ENCODE results near the gene COPS6.

COPS6 gene

GRCh38 chr7:100066953-100067352, 21.8 kb upstream of the COPS6 start:
- peaks cover 12% of the 10 kb centered on the region for H3K9me3 Mint-ChIP-seq
- peaks cover 52% of the 10 kb centered on the region for H3K36me3 Mint-ChIP-seq (ENCODE audit: low read depth)
- no peak overlapping the region for H3K27ac Mint-ChIP-seq
- H3K27me3 Mint-ChIP-seq = no peaks in the 10 kb centered on the region
- DNase-seq = no peak
- ATAC-seq = no peak
- no peaks in the 10 kb centered on the region for H3K4me1 Mint-ChIP-seq
- H3K4me3 Mint-ChIP-seq = no peak overlapping the region

GRCh38 chr7:100069991-100070390, 18.8 kb upstream of the COPS6 start:
- Mint-ChIP-seq H3K27me3 (no peaks in the 10 kb centered on the region), H3K36me3 (ENCODE audit: low read depth) (peaks cover 71% of the 10 kb centered on the region), H3K4me3 (no peak overlapping the region), H3K4me1 (no peaks in the 10 kb centered on the region), H3K9me3 (peaks cover 23% of the 10 kb centered on the region), H3K27ac (no peak overlapping the region)
- ATAC-seq (no peak), DNase-seq (no peak)

- Mint-ChIP-seq H3K4me3 (no peak overlapping the region), H3K27ac (no peak overlapping the region)
Measured at GRCh38 chr7:100071018-100071723, 17.6 kb upstream of the COPS6 start.

GRCh38 chr7:100072462-100072861, 16.3 kb upstream of the COPS6 start:
- no peaks in the 10 kb centered on the region for H3K4me1 Mint-ChIP-seq
- H3K4me3 Mint-ChIP-seq = no peak overlapping the region
- H3K27me3 Mint-ChIP-seq = no peaks in the 10 kb centered on the region
- H3K27ac Mint-ChIP-seq = no peak overlapping the region
- peaks cover 23% of the 10 kb centered on the region for H3K9me3 Mint-ChIP-seq
- peaks cover 85% of the 10 kb centered on the region for H3K36me3 Mint-ChIP-seq (ENCODE audit: low read depth)
- no peak for ATAC-seq
- DNase-seq = no peak

More at GRCh38 chr7:100071018-100071723, 17.6 kb upstream of the COPS6 start:
- DNase-seq (no peak), ATAC-seq (no peak)
- Mint-ChIP-seq H3K36me3 (ENCODE audit: low read depth) (peaks cover 81% of the 10 kb centered on the region), H3K9me3 (peaks cover 23% of the 10 kb centered on the region), H3K27me3 (no peaks in the 10 kb centered on the region), H3K4me1 (no peaks in the 10 kb centered on the region)

- Mint-ChIP-seq H3K27me3 (no peaks in the 10 kb centered on the region), H3K9me3 (peaks cover 23% of the 10 kb centered on the region), H3K4me3 (no peak overlapping the region), H3K4me1 (peaks cover 7% of the 10 kb centered on the region), H3K27ac (no peak overlapping the region), H3K36me3 (ENCODE audit: low read depth) (peaks cover 78% of the 10 kb centered on the region)
- DNase-seq (no peak), ATAC-seq (no peak)
Measured at GRCh38 chr7:100074841-100075240, 13.9 kb upstream of the COPS6 start.

GRCh38 chr7:100075418-100075817, 13.4 kb upstream of the COPS6 start:
- Mint-ChIP-seq H3K4me1 (peaks cover 13% of the 10 kb centered on the region), H3K9me3 (peaks cover 23% of the 10 kb centered on the region), H3K27ac (no peak overlapping the region), H3K36me3 (ENCODE audit: low read depth) (peaks cover 72% of the 10 kb centered on the region), H3K27me3 (no peaks in the 10 kb centered on the region), H3K4me3 (no peak overlapping the region)
- ATAC-seq = no peak
- no peak for DNase-seq

GRCh38 chr7:100077205-100077604, 11.6 kb upstream of the COPS6 start:
- Mint-ChIP-seq H3K27me3 (no peaks in the 10 kb centered on the region), H3K9me3 (peaks cover 8% of the 10 kb centered on the region), H3K36me3 (ENCODE audit: low read depth) (peaks cover 59% of the 10 kb centered on the region), H3K4me1 (peaks cover 24% of the 10 kb centered on the region), H3K4me3 (no peak overlapping the region), H3K27ac (no peak overlapping the region)
- DNase-seq = no peak
- ATAC-seq = no peak

- no peak overlapping the region for H3K4me3 Mint-ChIP-seq
- no peaks in the 10 kb centered on the region for H3K9me3 Mint-ChIP-seq
- ATAC-seq (no peak), DNase-seq (no peak)
- H3K27me3 Mint-ChIP-seq = no peaks in the 10 kb centered on the region
- H3K4me1 Mint-ChIP-seq = peaks cover 32% of the 10 kb centered on the region
- peaks cover 40% of the 10 kb centered on the region for H3K36me3 Mint-ChIP-seq (ENCODE audit: low read depth)
- peak overlapping the region; percentile 29 for H3K27ac Mint-ChIP-seq
Measured at GRCh38 chr7:100079024-100079560, 9.7 kb upstream of the COPS6 start.

GRCh38 chr7:100080907-100081534, 7.7 kb upstream of the COPS6 start:
- peaks cover 32% of the 10 kb centered on the region for H3K4me1 Mint-ChIP-seq
- ATAC-seq (no peak), DNase-seq (no peak)
- no peaks in the 10 kb centered on the region for H3K27me3 Mint-ChIP-seq
- H3K9me3 Mint-ChIP-seq = no peaks in the 10 kb centered on the region
- peaks cover 20% of the 10 kb centered on the region for H3K36me3 Mint-ChIP-seq (ENCODE audit: low read depth)
- H3K27ac Mint-ChIP-seq = peak overlapping the region; percentile 77
- H3K4me3 Mint-ChIP-seq = peak overlapping the region; percentile 88

GRCh38 chr7:100081535-100082102, 7.2 kb upstream of the COPS6 start, which contains the start of gene ZNF3:
ZNF3 (minus strand) TSS chr7:100081723; CDS start chr7:100077357, 4,366 bp downstream.
- peak; percentile 91 for ATAC-seq
- peak; percentile 99 for DNase-seq
- peak within 1 kb of the TSS; percentile 91 for H3K27ac Mint-ChIP-seq
- H3K4me1 Mint-ChIP-seq = peaks cover 32% of the 10 kb centered on the region
- H3K9me3 Mint-ChIP-seq = no peaks in the 10 kb centered on the region
- H3K4me3 Mint-ChIP-seq = peak within 1 kb of the TSS; percentile 88
- H3K27me3 Mint-ChIP-seq = no peaks in the 10 kb centered on the region
- peaks cover 14% of the 10 kb centered on the region for H3K36me3 Mint-ChIP-seq (ENCODE audit: low read depth)

GRCh38 chr7:100082978-100083377, 5.8 kb upstream of the COPS6 start:
- Mint-ChIP-seq H3K27ac (peak overlapping the region; percentile 91), H3K36me3 (ENCODE audit: low read depth) (peaks cover 8% of the 10 kb centered on the region), H3K4me1 (peaks cover 38% of the 10 kb centered on the region), H3K9me3 (no peaks in the 10 kb centered on the region), H3K4me3 (peak overlapping the region; percentile 88), H3K27me3 (no peaks in the 10 kb centered on the region)
- ATAC-seq = no peak
- no peak for DNase-seq

GRCh38 chr7:100085515-100085914, 3.3 kb upstream of the COPS6 start:
- Mint-ChIP-seq H3K4me3 (no peak overlapping the region), H3K27me3 (peaks cover 3% of the 10 kb centered on the region), H3K36me3 (ENCODE audit: low read depth) (peaks cover 13% of the 10 kb centered on the region), H3K9me3 (no peaks in the 10 kb centered on the region), H3K27ac (no peak overlapping the region), H3K4me1 (peaks cover 42% of the 10 kb centered on the region)
- DNase-seq (no peak), ATAC-seq (no peak)

GRCh38 chr7:100087055-100087750, 1.6 kb upstream of the COPS6 start:
- no peaks in the 10 kb centered on the region for H3K9me3 Mint-ChIP-seq
- DNase-seq = no peak
- peak overlapping the region; percentile 19 for H3K4me3 Mint-ChIP-seq
- peaks cover 3% of the 10 kb centered on the region for H3K27me3 Mint-ChIP-seq
- ATAC-seq = no peak
- H3K36me3 Mint-ChIP-seq (ENCODE audit: low read depth) = peaks cover 24% of the 10 kb centered on the region
- H3K27ac Mint-ChIP-seq = peak overlapping the region; percentile 73
- peaks cover 48% of the 10 kb centered on the region for H3K4me1 Mint-ChIP-seq

GRCh38 chr7:100088095-100088620, 611 bp upstream of the COPS6 start:
- Mint-ChIP-seq H3K27ac (peak overlapping the region; percentile 96), H3K27me3 (peaks cover 3% of the 10 kb centered on the region), H3K4me3 (peak overlapping the region; percentile 95), H3K36me3 (ENCODE audit: low read depth) (peaks cover 34% of the 10 kb centered on the region), H3K9me3 (no peaks in the 10 kb centered on the region), H3K4me1 (peaks cover 46% of the 10 kb centered on the region)
- no peak for DNase-seq
- no peak for ATAC-seq
